ENCODE results near the gene TERB2.
"Not testable (repeated sequence)": the region's sequence is repeated elsewhere in the genome, so short reads cannot be mapped to it uniquely, and the experiment has no call there.

TERB2 gene

DNA sequence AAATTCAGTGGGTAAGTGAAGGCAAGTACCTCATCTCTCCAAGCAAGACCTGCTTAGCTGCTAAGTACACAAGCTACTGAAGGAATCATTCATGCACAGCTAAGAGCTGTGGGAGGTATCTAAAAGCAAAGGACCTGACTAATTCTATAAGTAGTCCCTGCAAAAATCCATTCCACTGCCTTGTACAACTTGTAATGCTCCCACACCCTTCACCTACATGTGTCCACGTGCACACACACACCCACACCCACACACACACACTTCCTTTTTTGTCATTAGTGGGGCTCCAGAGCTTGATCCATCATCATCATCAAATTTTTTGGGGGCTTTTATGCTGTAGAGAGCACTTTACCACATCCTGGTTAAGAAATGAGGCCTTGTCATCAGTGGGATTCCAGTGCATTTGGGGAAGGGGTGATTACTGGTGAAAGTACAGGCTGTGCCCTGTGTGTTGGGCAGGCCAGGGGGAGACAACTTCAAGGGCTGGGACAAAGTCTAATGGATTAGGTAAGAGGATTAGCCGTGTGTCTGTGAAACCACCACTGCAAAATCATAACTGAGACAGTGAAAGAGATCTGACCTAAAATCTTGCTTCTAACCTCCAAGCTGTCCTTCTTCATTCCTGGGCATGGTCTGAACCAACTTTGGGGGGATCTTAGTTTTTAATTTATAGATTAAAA lies 47.4 kb downstream of the TERB2 start:
- DNase-seq (ENCODE audit: low read depth) = not testable (repeated sequence)

DNA sequence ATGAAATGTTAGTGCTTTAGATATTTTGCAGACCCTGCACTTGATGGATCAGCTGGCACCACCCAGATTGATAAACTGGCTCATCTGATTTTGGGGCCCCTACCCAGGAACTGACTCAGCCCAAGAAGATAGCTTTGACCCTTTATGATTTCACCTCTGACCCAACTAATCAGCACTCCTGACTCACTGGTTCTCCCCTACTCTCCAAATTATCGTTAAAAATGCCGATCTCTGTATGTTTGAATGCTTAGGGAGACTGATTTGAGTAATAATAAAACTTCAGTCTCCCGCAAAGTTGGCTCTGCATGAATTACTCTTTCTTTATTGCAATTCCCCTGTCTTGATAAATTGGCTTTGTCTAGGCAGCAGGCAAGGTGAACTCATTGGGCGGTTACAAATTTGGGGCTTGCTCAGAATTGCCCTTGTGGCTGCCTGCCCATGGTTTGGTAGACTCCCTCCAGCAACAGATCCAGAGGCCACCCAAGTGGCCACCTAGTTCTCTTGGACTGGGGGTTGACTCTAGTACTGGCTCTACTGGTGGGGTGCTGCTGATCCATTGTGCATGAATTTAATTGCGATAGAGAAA lies 48.2 kb downstream of the TERB2 start:
- DNase-seq (ENCODE audit: low read depth) = not testable (repeated sequence)

DNA sequence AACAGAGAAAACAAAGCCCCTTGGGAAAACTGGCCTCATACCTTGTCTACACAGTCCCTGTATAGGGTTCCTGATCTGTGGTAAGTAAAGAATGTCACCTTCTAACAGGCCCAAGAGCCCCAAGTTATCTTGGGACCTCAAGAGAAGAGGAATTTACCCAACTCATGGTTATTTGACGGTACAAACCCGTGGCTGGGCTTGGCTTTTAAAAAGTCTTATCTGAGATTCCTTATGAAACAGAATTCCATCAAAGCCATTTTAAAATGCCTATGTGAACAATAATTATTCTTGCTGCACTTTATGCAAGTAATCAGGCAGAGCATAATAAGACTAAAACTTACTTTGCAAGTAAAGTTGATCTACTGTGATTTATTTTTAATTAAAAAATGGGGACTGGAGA lies 52.6 kb downstream of the TERB2 start:
- DNase-seq (ENCODE audit: low read depth) = no peak

DNA sequence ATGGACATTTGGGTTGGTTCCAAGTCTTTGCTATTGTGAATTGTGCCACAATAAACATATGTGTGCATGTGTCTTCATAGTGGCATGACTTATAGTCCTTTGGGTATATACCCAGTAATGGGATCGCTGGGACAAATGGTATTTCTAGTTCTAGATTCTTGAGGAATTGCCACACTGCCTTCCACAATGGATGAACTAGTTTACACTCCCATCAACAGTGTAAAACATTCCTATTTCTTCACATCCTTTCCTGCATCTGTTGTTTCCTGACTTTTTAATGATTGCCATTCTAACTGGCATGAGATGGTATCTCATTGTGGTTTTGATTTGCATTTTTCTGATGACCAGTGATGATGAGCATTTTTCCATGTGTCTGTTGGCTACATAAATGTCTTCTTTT lies 58.6 kb downstream of the TERB2 start:
- DNase-seq (ENCODE audit: low read depth) = not testable (repeated sequence)

DNA sequence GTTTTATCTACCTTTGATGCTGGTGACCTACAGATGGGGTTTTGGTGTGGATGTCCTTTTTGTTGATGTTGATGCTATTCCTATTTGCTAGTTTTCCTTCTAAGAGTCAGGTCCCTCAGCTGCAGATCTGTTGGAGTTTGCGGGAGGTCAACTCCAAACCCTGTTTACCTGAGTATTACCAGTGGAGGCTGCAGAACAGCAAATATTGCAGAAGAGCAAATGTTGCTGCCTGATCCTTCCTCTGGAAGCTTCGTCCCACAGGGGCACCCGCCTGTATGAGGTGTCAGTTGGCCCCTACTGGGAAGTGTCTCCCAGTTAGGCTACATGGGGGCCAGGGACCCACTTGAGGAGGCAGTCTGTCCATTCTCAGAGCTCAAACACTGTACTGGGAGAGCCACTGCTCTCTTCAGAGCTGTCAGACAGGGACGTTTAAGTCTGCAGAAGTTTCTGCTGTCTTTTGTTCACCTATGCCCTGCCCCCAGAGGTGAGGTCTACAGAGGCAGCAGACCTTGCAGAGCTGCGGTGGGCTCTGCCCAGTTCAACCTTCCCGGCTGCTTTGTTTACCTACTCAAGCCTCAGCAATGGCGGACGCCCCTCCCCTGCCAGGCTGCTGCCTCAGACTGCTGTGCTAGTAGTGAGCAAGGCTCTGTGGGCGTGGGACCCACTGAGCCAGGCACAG lies 63.9 kb downstream of the TERB2 start:
- not testable (repeated sequence) for DNase-seq (ENCODE audit: low read depth)

DNA sequence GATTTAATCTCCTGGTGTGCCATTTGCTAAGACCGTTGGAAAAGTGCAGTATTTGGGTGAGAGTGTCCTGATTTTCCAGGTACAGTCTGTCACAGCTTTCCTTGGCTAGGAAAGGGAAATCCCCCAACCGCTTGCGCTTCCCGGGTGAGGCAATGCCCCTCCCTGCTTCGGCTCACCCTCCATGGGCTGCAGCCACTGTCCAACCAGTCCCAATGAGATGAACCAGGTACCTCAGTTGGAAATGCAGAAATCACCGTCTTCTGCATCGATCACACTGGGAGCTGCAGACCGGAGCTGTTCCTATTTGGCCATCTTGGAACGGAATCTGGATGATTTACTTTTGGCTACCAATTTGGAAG lies 64.4 kb downstream of the TERB2 start:
- not testable (repeated sequence) for DNase-seq (ENCODE audit: low read depth)

DNA sequence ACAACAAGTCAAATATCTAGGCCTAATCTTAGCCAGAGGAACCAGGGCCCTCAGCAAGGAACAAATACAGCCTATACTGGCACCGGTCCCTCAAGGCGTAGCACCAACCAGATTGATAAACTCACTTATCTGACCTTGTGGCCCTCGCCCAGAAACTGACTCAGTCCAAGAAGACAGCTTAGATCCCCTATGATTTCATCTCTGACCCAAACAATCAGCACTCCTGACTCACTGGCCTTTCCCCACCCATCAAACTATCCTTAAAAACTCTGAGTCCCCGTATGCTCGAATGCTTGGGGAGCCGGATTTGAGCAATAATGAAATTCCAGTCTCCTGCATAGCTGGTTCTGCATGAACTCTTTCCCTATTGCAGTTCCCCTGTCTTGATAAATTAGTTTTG lies 64.9 kb downstream of the TERB2 start:
- no peak for DNase-seq (ENCODE audit: low read depth)

DNA sequence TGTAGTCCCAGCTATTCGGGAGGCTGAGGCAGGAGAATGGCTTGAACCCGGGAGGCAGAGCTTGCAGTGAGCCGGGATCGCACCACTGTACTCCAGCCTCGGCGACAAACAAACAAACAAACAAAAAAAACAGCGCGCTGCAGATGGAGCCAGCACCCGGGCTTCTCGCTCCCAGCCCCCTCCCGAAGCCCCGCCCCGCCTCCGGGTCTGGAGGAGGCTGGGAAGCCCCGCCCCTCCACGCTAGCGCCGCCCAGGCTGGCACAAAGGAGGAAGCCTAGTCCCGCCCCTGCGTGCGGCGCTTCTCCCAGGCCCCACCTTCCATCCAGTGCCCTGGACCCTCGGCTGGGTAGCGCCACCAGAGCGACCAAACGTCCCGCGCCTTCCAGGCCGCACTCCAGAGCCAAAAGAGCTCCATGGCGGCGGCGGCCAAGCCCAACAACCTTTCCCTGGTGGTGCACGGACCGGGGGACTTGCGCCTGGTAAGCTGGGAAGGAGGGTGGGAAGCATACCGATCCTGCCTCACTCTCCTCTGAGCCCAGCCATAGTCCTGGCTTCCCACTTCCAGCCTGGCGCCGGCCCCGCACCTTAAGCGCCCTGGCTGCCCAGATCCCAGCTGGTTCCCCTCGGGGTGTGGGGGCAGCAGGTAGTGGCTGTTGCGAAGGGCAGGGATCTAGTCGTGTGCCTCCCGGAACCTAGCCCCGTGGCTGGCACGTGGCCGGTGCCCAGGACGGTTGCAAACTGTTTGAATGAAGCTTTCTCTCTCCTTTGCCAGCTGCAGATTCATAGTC lies 66.6 kb downstream of the TERB2 start, which contains the start of gene SORD:
Gene SORD (plus strand): TSS at position 325 of the 788 bp plus-strand sequence. CDS start 89 bp downstream, at position 414.
- DNase-seq (ENCODE audit: low read depth) = peak; percentile 85

DNA sequence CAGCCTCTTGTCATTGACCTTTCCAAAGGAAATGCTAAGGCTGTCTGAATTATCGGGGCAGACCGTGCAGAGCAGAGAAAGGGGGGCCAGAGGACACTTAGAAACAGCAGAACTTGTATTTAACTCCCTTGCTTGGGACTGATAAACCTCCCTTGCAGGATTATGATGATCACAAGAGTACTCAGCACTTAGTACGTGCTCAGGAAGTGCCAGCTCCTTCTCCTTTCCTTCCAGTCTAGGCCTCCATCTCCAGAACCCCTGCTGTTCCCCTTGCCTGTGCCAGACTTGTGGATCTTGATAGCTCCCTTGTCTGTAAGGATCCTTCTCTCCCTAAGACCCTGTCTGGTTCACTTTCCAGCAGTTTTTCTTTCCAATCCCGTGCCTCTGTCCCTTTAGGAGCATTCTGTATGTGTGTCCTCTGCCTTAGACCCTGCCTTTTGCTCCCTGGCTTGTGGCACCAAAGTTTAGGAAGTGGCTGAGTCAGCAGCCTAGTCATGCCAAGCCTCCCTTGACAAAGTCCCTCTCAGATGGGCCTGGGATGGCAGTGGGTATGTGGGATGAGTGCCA lies 67.3 kb downstream of the TERB2 start:
- no peak for DNase-seq (ENCODE audit: low read depth)

DNA sequence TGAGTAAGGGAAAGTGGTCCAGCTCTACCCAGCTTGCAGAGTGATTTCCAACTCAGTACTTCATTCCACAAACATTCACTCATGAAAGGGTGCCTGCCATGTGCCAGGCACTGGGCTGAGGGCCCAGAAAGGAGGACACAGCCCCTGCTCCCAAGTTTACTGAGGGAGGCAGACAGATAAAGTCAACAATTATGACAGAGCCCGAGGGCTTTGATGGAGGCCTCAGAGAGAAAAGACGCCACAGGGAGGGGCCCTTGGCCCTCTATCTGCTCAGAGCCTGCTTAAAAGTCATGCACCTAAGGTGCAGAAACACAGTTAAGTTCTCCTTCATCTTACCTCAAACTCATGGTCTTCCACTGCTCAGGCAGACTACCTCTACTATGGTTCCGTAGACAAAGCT lies 68.2 kb downstream of the TERB2 start:
- DNase-seq (ENCODE audit: low read depth) = not testable (repeated sequence)

DNA sequence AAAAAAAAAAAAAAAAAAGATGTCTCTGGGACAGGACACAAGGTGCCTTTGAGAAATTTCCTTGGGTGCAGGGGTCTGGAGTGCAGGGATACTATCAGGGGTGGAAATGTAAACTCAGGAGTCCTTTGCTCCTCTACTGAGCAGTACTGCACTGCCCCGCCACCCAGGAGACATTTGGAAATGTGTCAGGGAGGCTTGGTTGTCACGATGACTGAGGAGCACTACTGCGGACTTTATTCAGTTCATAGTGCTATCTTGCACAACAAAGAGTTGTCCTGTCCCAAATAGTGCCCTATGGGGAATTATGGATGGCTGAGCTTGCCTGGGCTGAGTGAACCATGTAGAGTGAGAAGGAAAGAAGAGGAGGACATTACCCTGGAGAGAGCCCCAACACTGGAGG lies 69.1 kb downstream of the TERB2 start:
- not testable (repeated sequence) for DNase-seq (ENCODE audit: low read depth)

DNA sequence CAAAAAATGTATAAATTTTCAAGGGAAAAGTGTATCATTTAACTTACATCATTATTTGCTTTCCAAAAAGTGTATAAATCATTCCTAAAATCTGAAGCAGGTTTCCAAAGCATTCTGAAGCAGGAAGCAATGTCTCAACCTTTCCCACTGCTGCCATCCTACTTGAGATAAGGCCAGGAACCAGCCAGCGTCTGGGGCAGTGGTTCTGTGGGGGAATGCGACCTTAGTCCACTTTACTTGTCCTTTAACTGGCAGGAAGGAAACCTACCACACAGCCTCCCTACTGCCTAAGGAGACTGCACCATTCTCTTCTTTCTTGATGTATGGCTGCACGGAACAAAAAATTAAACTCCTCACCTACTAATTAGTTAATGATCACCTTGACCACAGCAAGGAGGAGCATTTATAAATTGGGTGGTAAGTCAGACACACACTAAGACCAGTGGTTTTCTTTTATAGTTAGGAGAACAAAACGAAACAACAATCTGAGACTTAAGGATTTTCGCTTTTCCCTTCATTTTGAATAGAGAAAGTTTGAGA lies 70.2 kb downstream of the TERB2 start:
- no peak for DNase-seq (ENCODE audit: low read depth)

DNA sequence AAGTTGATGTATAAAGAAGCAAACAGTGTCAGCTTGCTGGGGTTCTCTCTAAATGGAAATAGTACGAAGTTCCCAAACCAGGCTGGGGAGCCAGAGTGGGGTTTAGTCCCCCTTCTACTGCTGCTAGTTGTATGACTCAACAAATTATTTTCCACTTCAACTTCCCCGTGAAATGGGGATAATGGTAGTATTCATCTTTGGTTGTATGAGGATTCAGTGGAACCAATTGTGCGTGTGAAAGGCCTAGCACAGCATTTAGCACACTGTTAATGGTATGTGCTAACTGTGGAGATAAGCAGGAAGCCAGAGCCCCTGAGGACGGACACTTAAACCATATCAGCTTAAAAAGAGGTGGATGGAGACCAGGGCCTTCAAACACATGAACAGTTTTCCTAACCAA lies 70.7 kb downstream of the TERB2 start:
- no peak for DNase-seq (ENCODE audit: low read depth)
